Limb (tissue), 2 donors: ENCODE results near the gene PDZD2.
"Not testable (repeated sequence)": the region's sequence is repeated elsewhere in the genome, so short reads cannot be mapped to it uniquely, and the experiment has no call there.

Experiments
- DNase-seq, 2 donors: peaks; one replicate each; pipeline ENCODE4 v3.0.0-alpha.2; 2016; ENCODE audit errors: extremely low spot score in 2 of 2

PDZD2 gene

GRCh38 chr5:32069396-32069795, 430.5 kb downstream of the PDZD2 start:
- no peak for DNase-seq

- no peak for DNase-seq
Observed at GRCh38 chr5:32071351-32071944, 432.5 kb downstream of the PDZD2 start.

GRCh38 chr5:32072054-32072453, 433.1 kb downstream of the PDZD2 start:
- no peak for DNase-seq

GRCh38 chr5:32074401-32074800, 435.5 kb downstream of the PDZD2 start:
- DNase-seq: no peak

GRCh38 chr5:32076699-32077695, 438.1 kb downstream of the PDZD2 start:
- DNase-seq: peak; percentile 59 to 63

- not testable (repeated sequence) for DNase-seq
Observed at GRCh38 chr5:32078855-32079254, 439.9 kb downstream of the PDZD2 start.

GRCh38 chr5:32080565-32080964, 441.6 kb downstream of the PDZD2 start:
- not testable (repeated sequence) for DNase-seq

- DNase-seq: no peak
Observed at GRCh38 chr5:32082701-32083100, 443.8 kb downstream of the PDZD2 start.

- DNase-seq: no peak
Observed at GRCh38 chr5:32083981-32084430, 445.1 kb downstream of the PDZD2 start.

GRCh38 chr5:32087086-32088082, 448.5 kb downstream of the PDZD2 start:
- no peak for DNase-seq

- no peak for DNase-seq
Observed at GRCh38 chr5:32088214-32088613, 449.3 kb downstream of the PDZD2 start.

GRCh38 chr5:32089146-32090000, 450.4 kb downstream of the PDZD2 start:
- DNase-seq: no peak

- no peak for DNase-seq
Observed at GRCh38 chr5:32090026-32090754, 451.3 kb downstream of the PDZD2 start.

GRCh38 chr5:32090755-32091128, 451.8 kb downstream of the PDZD2 start:
- DNase-seq: no peak

GRCh38 chr5:32092938-32093812, 454.2 kb downstream of the PDZD2 start:
- peak; percentile 66 to 73 for DNase-seq

GRCh38 chr5:32094691-32095090, 455.8 kb downstream of the PDZD2 start:
- no peak for DNase-seq

- DNase-seq: no peak
Observed at GRCh38 chr5:32095261-32095671, 456.3 kb downstream of the PDZD2 start.

- no peak for DNase-seq
Observed at GRCh38 chr5:32096891-32097595, 458.1 kb downstream of the PDZD2 start.
